ENCODE measurements around the gene NDUFAF2. TPM values are rescaled to one million over a fixed set of nuclear protein-coding genes. Genes with fewer than 3 reads are reported as not detected.

Gene NDUFAF2
- total and polyA plus RNA-seq, 2 of the 13 experiments (the other 11 are each of a cell fraction or from before 2014, with no cell fraction given), result 34.0 to 78.4 TPM

GRCh38 chr5:61141801-61142200 is 196.8 kb downstream of the NDUFAF2 start:
- CTCF ChIA-PET (ENCODE audit: low intra/inter-chr PET ratio, low total read pairs), result no interaction called here

More at GRCh38 chr5:61141801-61142200, 196.8 kb downstream of the NDUFAF2 start:
- intact Hi-C loops (cut with micrococcal nuclease; ENCODE audit: unreplicated experiment), result no loop called here
- ATAC-seq (no peak), DNase-seq (ENCODE audit: low spot score) (no peak), FAIRE-seq (no peak)
- 97% methylated on average over 1 of the region's 1 CpG for WGBS (ENCODE audit: low lambda C conversion rate)
- Histone ChIP-seq H3K27ac (ENCODE audit: extremely low read length, insufficient read depth, low read length) (no peak overlapping the region), H3K4me3 (replicated peaks in 1 of 3; ENCODE audit: insufficient read depth in 1 of 3, low read depth in 2 of 3, low read length in 3 of 3) (no peak overlapping the region), H3K9me3 (ENCODE audit: low read length) (no peaks in the 10 kb centered on the region), H3K9ac (ENCODE audit: insufficient read depth, low read depth, low read length) (no peak overlapping the region), H2AFZ (ENCODE audit: low read length) (no peak overlapping the region), H3K4me2 (ENCODE audit: low read depth, low read length) (no peak overlapping the region), H3K79me2 (ENCODE audit: insufficient read depth, low read length) (no peaks in the 10 kb centered on the region), H3K27me3 (ENCODE audit: control insufficient read depth in 1 of 2, insufficient read depth in 2 of 2, low read length in 2 of 2) (no peaks in the 10 kb centered on the region), H3K4me1 (ENCODE audit: insufficient read depth, low read length) (no peaks in the 10 kb centered on the region), H3K36me3 (replicated peaks in 1 of 2; ENCODE audit: control insufficient read depth in 1 of 2, insufficient read depth in 2 of 2, low read length in 2 of 2) (no peaks in the 10 kb centered on the region), H4K20me1 (ENCODE audit: insufficient read depth, low read length) (no peaks in the 10 kb centered on the region)
- POLR2A ChIA-PET, result no interaction called here
- BruUV-seq (replicated peaks), result no TSS peak
- in situ Hi-C loops (cut with HindIII; ENCODE audit: extremely low pct_ligation_motif_present, low pct_unique_long_range_greater_than_20kb), result no loop called here
- TF ChIP-seq ZNF652 (CRISPR knock-in tag; IDR thresholded peaks at IDR 0.05; ENCODE audit: borderline replicate concordance, low read depth), result no peak
- TF ChIP-seq NCOA2 (CRISPR knock-in tag; IDR thresholded peaks at IDR 0.05), result no peak
- TF ChIP-seq POGZ (CRISPR knock-in tag; IDR thresholded peaks at IDR 0.05), result no peak
- TF ChIP-seq KMT2B (CRISPR knock-in tag; IDR thresholded peaks at IDR 0.05), result no peak
- TF ChIP-seq BATF2 (CRISPR knock-in tag; IDR thresholded peaks at IDR 0.05), result no peak
- no peak for TF ChIP-seq ZSCAN12 (CRISPR knock-in tag; IDR thresholded peaks at IDR 0.05)
- no peak for TF ChIP-seq ZNF572 (CRISPR knock-in tag; IDR thresholded peaks at IDR 0.05)
- no peak for TF ChIP-seq JARID2 (CRISPR knock-in tag; IDR thresholded peaks at IDR 0.05; ENCODE audit: insufficient replicate concordance)
- TF ChIP-seq RELA (CRISPR knock-in tag; IDR thresholded peaks at IDR 0.05), result no peak
- no peak for TF ChIP-seq SUZ12 (IDR thresholded peaks at IDR 0.05; ENCODE audit: low read depth, low read length)
- TF ChIP-seq ZNF503 (CRISPR knock-in tag; IDR thresholded peaks at IDR 0.05), result no peak
- TF ChIP-seq ATF6 (CRISPR knock-in tag; conservative IDR thresholded peaks at IDR 0.05), result no peak
- TF ChIP-seq BRCA1 (CRISPR knock-in tag; IDR thresholded peaks at IDR 0.05), result no peak
- no peak for TF ChIP-seq RXRB (CRISPR knock-in tag; IDR thresholded peaks at IDR 0.05; ENCODE audit: borderline replicate concordance)
- TF ChIP-seq CBX5 (CRISPR knock-in tag; IDR thresholded peaks at IDR 0.05; ENCODE audit: borderline replicate concordance), result no peak
- no peak for TF ChIP-seq RAD51 (IDR thresholded peaks at IDR 0.05; ENCODE audit: borderline replicate concordance)
